Measurements from ENCODE around the gene NCOA1. TPM values are rescaled to one million over a fixed set of nuclear protein-coding genes. Genes with fewer than 3 reads are reported as not detected.

The NCOA1 gene
- total and polyA plus RNA-seq, 4 donors = 6.5 to 26.6 (median 16.3) TPM

DNA sequence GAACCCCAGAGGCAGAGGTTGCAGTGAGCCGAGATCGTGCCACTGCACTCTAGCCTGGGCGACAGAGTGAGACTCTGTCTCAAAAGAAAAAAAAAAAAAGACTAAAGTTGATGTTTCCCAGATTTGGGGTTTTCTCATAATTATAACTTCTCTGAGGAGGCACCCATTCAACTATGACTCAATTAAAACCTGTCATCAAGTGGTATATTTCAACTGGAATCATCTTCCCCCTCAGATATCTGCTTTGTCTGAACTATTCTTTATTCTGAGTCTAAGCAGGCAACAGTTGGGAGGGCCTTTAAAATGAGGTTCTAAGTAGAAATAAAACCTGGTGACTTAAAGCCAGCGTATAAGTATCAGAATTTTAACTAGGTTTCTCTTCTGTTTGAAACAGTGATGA, 213.6 kb downstream of the NCOA1 start (continued):
- TF ChIP-seq CTCF (IDR thresholded peaks at IDR 0.05; ENCODE audit: low read depth, low read length, missing input control) (no peak), GABPA (IDR thresholded peaks at IDR 0.05 in 1 of 2, conservative IDR thresholded peaks at IDR 0.05 in 1 of 2) (no peak)

DNA sequence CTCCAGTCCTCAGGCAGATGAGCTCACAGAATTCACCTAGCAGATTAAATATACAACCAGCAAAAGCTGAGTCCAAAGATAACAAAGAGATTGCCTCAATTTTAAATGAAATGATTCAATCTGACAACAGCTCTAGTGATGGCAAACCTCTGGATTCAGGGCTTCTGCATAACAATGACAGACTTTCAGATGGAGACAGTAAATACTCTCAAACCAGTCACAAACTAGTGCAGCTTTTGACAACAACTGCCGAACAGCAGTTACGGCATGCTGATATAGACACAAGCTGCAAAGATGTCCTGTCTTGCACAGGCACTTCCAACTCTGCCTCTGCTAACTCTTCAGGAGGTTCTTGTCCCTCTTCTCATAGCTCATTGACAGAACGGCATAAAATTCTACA, 216.1 kb downstream of the NCOA1 start:
- H3K27me3 ChIP-seq (ENCODE audit: control insufficient read depth in 4 of 4, insufficient read depth in 4 of 4, low read length in 3 of 4) = no peaks in the 10 kb centered on the region
- no peak overlapping the region for H3K27ac ChIP-seq (ENCODE audit: low read depth in 1 of 2, low read length in 2 of 2)
- H3K4me3 ChIP-seq (ENCODE audit: low read depth in 1 of 3, low read length in 3 of 3) = no peak overlapping the region
- TF ChIP-seq YY1 (IDR thresholded peaks at IDR 0.05) = no peak
- TF ChIP-seq SP1 (IDR thresholded peaks at IDR 0.05) = no peak
- no peak overlapping the region for H3K9ac ChIP-seq (ENCODE audit: low read depth in 1 of 2, low read length in 2 of 2)
- H3K36me3 ChIP-seq (ENCODE audit: control insufficient read depth in 4 of 4, insufficient read depth in 3 of 4, low read depth in 1 of 4, low read length in 3 of 4) = peaks cover 0 to 37% (median 14%) of the 10 kb centered on the region in 4 donors
- WGBS = 99% methylated on average over 3 of the region's 3 CpGs
- DNase-seq (ENCODE audit: low spot score) = no peak
- no peaks in the 10 kb centered on the region for H3K9me3 ChIP-seq (ENCODE audit: control insufficient read depth in 4 of 4, low read length in 3 of 4)
- peaks cover 0 to 6% (median 2%) of the 10 kb centered on the region in 4 donors for H3K4me1 ChIP-seq (ENCODE audit: control insufficient read depth in 4 of 4, insufficient read depth in 4 of 4, low read length in 3 of 4)

DNA sequence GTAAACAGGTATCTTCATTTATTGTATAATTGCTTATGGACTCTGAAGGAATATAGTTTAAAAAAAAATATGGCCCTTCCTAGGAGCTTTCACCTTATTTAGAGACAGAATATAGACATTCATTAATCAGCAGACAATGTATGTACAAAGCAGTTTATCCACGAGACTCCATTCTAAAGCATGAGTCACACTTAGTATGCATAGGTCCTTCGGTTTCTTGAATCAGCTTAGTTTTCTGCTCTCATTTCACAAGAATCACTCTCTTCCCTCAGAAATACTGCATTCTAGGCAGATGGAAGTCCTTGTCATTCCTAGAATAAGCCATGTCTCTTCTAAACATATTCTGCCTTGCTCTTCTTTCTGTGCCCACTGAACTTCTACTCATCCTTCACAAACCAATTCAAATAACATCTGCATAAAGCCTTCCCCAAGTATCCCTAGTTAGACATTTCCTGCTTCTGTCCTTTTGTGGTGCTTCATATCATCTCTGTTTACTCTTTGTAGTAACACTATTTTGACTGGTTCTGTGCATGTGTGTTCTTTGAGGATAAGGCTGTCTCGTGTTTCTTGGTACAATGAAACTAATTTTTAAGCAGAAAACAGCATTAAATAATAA, 217.6 kb downstream of the NCOA1 start:
- H3K27me3 ChIP-seq (ENCODE audit: control insufficient read depth in 4 of 4, insufficient read depth in 4 of 4, low read length in 3 of 4) = no peaks in the 10 kb centered on the region
- no peak overlapping the region for H3K4me3 ChIP-seq (ENCODE audit: low read depth in 1 of 3, low read length in 3 of 3)
- peaks cover 0 to 40% (median 15%) of the 10 kb centered on the region in 4 donors for H3K36me3 ChIP-seq (ENCODE audit: control insufficient read depth in 4 of 4, insufficient read depth in 3 of 4, low read depth in 1 of 4, low read length in 3 of 4)
- no peak overlapping the region for H3K9ac ChIP-seq (ENCODE audit: low read depth in 1 of 2, low read length in 2 of 2)
- H3K9me3 ChIP-seq (ENCODE audit: control insufficient read depth in 4 of 4, low read length in 3 of 4) = no peaks in the 10 kb centered on the region
- H3K27ac ChIP-seq (ENCODE audit: low read depth in 1 of 2, low read length in 2 of 2) = no peak overlapping the region
- DNase-seq (ENCODE audit: low spot score) = no peak
- H3K4me1 ChIP-seq (ENCODE audit: control insufficient read depth in 4 of 4, insufficient read depth in 4 of 4, low read length in 3 of 4) = no peaks in the 10 kb centered on the region
- 93% methylated on average over 3 of the region's 3 CpGs for WGBS
- TF ChIP-seq ATF3 (IDR thresholded peaks at IDR 0.05) (no peak), HNF4G (IDR thresholded peaks at IDR 0.05) (no peak), RXRA (IDR thresholded peaks at IDR 0.05) (no peak), HNF4A (conservative IDR thresholded peaks at IDR 0.05) (no peak), FOXA1 (IDR thresholded peaks at IDR 0.05) (no peak), FOXA2 (IDR thresholded peaks at IDR 0.05) (no peak), MAX (IDR thresholded peaks at IDR 0.05) (no peak), YY1 (IDR thresholded peaks at IDR 0.05) (no peak), RAD21 (IDR thresholded peaks at IDR 0.05) (no peak), GABPA (IDR thresholded peaks at IDR 0.05 in 1 of 2, conservative IDR thresholded peaks at IDR 0.05 in 1 of 2) (no peak), SP1 (IDR thresholded peaks at IDR 0.05) (no peak), CTCF (IDR thresholded peaks at IDR 0.05; ENCODE audit: low read depth, low read length, missing input control) (no peak), EGR1 (IDR thresholded peaks at IDR 0.05; ENCODE audit: low read depth in 2 of 2) (no peak), TAF1 (conservative IDR thresholded peaks at IDR 0.05) (no peak)
- TF ChIP-seq, protein P1, sequence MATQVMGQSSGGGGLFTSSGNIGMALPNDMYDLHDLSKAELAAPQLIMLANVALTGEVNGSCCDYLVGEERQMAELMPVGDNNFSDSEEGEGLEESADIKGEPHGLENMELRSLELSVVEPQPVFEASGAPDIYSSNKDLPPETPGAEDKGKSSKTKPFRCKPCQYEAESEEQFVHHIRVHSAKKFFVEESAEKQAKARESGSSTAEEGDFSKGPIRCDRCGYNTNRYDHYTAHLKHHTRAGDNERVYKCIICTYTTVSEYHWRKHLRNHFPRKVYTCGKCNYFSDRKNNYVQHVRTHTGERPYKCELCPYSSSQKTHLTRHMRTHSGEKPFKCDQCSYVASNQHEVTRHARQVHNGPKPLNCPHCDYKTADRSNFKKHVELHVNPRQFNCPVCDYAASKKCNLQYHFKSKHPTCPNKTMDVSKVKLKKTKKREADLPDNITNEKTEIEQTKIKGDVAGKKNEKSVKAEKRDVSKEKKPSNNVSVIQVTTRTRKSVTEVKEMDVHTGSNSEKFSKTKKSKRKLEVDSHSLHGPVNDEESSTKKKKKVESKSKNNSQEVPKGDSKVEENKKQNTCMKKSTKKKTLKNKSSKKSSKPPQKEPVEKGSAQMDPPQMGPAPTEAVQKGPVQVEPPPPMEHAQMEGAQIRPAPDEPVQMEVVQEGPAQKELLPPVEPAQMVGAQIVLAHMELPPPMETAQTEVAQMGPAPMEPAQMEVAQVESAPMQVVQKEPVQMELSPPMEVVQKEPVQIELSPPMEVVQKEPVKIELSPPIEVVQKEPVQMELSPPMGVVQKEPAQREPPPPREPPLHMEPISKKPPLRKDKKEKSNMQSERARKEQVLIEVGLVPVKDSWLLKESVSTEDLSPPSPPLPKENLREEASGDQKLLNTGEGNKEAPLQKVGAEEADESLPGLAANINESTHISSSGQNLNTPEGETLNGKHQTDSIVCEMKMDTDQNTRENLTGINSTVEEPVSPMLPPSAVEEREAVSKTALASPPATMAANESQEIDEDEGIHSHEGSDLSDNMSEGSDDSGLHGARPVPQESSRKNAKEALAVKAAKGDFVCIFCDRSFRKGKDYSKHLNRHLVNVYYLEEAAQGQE (IDR thresholded peaks at IDR 0.05) = no peak
- TF ChIP-seq, protein P2, sequence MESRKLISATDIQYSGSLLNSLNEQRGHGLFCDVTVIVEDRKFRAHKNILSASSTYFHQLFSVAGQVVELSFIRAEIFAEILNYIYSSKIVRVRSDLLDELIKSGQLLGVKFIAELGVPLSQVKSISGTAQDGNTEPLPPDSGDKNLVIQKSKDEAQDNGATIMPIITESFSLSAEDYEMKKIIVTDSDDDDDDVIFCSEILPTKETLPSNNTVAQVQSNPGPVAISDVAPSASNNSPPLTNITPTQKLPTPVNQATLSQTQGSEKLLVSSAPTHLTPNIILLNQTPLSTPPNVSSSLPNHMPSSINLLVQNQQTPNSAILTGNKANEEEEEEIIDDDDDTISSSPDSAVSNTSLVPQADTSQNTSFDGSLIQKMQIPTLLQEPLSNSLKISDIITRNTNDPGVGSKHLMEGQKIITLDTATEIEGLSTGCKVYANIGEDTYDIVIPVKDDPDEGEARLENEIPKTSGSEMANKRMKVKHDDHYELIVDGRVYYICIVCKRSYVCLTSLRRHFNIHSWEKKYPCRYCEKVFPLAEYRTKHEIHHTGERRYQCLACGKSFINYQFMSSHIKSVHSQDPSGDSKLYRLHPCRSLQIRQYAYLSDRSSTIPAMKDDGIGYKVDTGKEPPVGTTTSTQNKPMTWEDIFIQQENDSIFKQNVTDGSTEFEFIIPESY (IDR thresholded peaks at IDR 0.05) = no peak

Data from liver (tissue), 9 donors.